Chondrocyte (in vitro differentiated cells): Measurements from ENCODE around the gene MAGED4. TPM values are rescaled to one million over a fixed set of nuclear protein-coding genes. Genes with fewer than 3 reads are reported as not detected.

Source experiments
- DNase-seq: peaks from one replicate; pipeline ENCODE4 v3.0.0; 2021; ENCODE audit warnings: mixed read lengths, low spot score
- H3K27ac Mint-ChIP-seq: one replicate; pipeline ENCODE4 v1.8.0; 2021; ENCODE audit warnings: mild to moderate bottlenecking, moderate library complexity, mixed read lengths; ENCODE audit not compliant: unreplicated experiment
- H3K27me3 Mint-ChIP-seq: 2 replicates; pipeline ENCODE4 v1.8.0; 2021; ENCODE audit warnings: low read depth, mixed read lengths
- H3K36me3 Mint-ChIP-seq: 2 replicates; pipeline ENCODE4 v1.8.0; 2021; ENCODE audit warnings: low read depth, mixed read lengths
- H3K4me1 Mint-ChIP-seq: 2 replicates; pipeline ENCODE4 v1.8.0; 2021; ENCODE audit warnings: low read depth, mild to moderate bottlenecking, mixed read lengths
- H3K4me3 Mint-ChIP-seq: one replicate; pipeline ENCODE4 v1.8.0; 2021; ENCODE audit warnings: mild to moderate bottlenecking, moderate library complexity, mixed read lengths; ENCODE audit not compliant: unreplicated experiment
- H3K9me3 Mint-ChIP-seq: 2 replicates; pipeline ENCODE4 v1.8.0; 2021; ENCODE audit warnings: low read depth, mixed read lengths
- total RNA-seq: library from RNA; stranded (reverse); gene quantifications from 3 replicates; pipeline ENCODE4 v1.2.1, GENCODE V29; 2021
- TF ChIP-seq, protein P1 (sequence below): fragments of 200-600 bp; sonication (generic); IDR thresholded peaks from 2 replicates; pipeline ENCODE4 v1.5.0; 2021; ENCODE audit warnings: antibody characterized with exemption, mild to moderate bottlenecking, moderate library complexity

MAGED4 gene
- total RNA-seq, 1 donor from 2014 or later, result 119 TPM

DNA sequence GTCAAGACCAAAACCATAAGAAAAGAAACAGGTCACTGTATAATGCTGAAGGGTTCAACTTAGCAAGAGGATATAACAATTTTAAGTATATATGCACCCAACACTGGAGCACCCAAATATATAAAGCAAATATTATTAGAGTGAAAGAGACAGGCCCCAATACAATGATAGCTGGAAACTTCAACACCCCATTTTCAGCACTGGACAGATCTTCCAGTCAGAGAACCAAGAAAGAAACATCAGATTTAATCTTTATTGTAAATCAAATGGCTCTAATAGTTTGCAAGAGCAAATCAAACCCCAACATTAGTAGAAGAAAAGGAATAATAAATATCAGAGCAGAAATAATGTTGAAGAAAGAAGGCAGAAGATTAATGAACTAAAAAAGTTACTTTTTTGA lies 36.2 kb downstream of the MAGED4 start:
- DNase-seq, result no peak
- no peak overlapping the region for H3K4me3 Mint-ChIP-seq
- TF ChIP-seq, protein P1, sequence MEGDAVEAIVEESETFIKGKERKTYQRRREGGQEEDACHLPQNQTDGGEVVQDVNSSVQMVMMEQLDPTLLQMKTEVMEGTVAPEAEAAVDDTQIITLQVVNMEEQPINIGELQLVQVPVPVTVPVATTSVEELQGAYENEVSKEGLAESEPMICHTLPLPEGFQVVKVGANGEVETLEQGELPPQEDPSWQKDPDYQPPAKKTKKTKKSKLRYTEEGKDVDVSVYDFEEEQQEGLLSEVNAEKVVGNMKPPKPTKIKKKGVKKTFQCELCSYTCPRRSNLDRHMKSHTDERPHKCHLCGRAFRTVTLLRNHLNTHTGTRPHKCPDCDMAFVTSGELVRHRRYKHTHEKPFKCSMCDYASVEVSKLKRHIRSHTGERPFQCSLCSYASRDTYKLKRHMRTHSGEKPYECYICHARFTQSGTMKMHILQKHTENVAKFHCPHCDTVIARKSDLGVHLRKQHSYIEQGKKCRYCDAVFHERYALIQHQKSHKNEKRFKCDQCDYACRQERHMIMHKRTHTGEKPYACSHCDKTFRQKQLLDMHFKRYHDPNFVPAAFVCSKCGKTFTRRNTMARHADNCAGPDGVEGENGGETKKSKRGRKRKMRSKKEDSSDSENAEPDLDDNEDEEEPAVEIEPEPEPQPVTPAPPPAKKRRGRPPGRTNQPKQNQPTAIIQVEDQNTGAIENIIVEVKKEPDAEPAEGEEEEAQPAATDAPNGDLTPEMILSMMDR, result no peak
- H3K9me3 Mint-ChIP-seq, result peaks cover 25% of the 10 kb centered on the region
- no peaks in the 10 kb centered on the region for H3K27me3 Mint-ChIP-seq
- H3K4me1 Mint-ChIP-seq, result no peaks in the 10 kb centered on the region
- H3K27ac Mint-ChIP-seq, result no peak overlapping the region
- peaks cover 1% of the 10 kb centered on the region for H3K36me3 Mint-ChIP-seq

Other genes with a start within 250 kb of the MAGED4 start
- gene MAGED4B, start 115.7 kb upstream of the MAGED4 start, total RNA-seq, result 156 to 232 TPM (median 157 TPM) in 3 replicates
- gene XAGE2, start 184.1 kb downstream of the MAGED4 start, total RNA-seq, result not detected in 3 replicates